CD4-positive, alpha-beta T cell (primary cell): ENCODE results near the gene CYBRD1. TPM values are rescaled to one million over a fixed set of nuclear protein-coding genes. Genes with fewer than 3 reads are reported as not detected.

ENCODE experiments used
- ATAC-seq: fragments of 200-7000 bp; cut with Tn5 transposase; one replicate; pipeline ENCODE4 v1.10.0; 2022; ENCODE audit warnings: mild to moderate bottlenecking; ENCODE audit not compliant: poor library complexity
- CTCF ChIA-PET: fragments of 350-600 bp; sonication (Branson Sonifier 250); formaldehyde crosslinking; loops from one replicate; lab custom pipeline; 2021; ENCODE audit warnings: antibody characterized with exemption, inconsistent platforms; lab: Charles Lee
- POLR2A ChIA-PET: fragments of 350-600 bp; sonication (Branson Sonifier 250); formaldehyde crosslinking; loops from one replicate; lab custom pipeline; 2021; ENCODE audit warnings: antibody characterized with exemption, inconsistent platforms; lab: Charles Lee
- DNase-seq, 14 experiments: peaks; one replicate each; pipeline ENCODE4 v3.0.0-alpha.2; 2013 to 2020; ENCODE audit warnings: mixed read lengths in 2 of 14
- H3K27ac ChIP-seq, 2 donors: one replicate each; pipeline versions ENCODE4 v1.5.1 to v1.7.0; 2013; ENCODE audit warnings: low read length in 2 of 2, low read depth in 1 of 2, mild to moderate bottlenecking in 1 of 2
- H3K27me3 ChIP-seq, 2 experiments: 1 replicate in 1 of 2; 2 replicates in 1 of 2; pipeline versions ENCODE4 v1.6.1 to v1.7.0; 2013; ENCODE audit warnings: low read length in 2 of 2, control low read depth in 1 of 2, mild to moderate bottlenecking in 1 of 2, moderate library complexity in 1 of 2; ENCODE audit not compliant: insufficient read depth in 2 of 2, control insufficient read depth in 1 of 2
- H3K36me3 ChIP-seq: one replicate; pipeline ENCODE4 v1.6.1; 2013; ENCODE audit warnings: low read length, control low read depth; ENCODE audit not compliant: insufficient read depth
- H3K4me1 ChIP-seq: one replicate; pipeline ENCODE4 v1.6.1; 2013; ENCODE audit warnings: low read length, control low read depth; ENCODE audit not compliant: insufficient read depth
- H3K4me3 ChIP-seq: one replicate; pipeline ENCODE4 v1.5.1; 2013; ENCODE audit warnings: mild to moderate bottlenecking, low read length, moderate library complexity
- H3K9me3 ChIP-seq, 2 experiments: 1 replicate in 1 of 2; 2 replicates in 1 of 2; pipeline versions ENCODE4 v1.6.1 to v1.7.0; 2013; ENCODE audit warnings: low read length in 2 of 2, mild to moderate bottlenecking in 2 of 2, control low read depth in 1 of 2, moderate library complexity in 1 of 2; ENCODE audit not compliant: control insufficient read depth in 1 of 2, insufficient read depth in 1 of 2
- H3K27ac Mint-ChIP-seq: one replicate; pipeline ENCODE4 v1.8.0; 2020; ENCODE audit warnings: mixed read lengths
- H3K27me3 Mint-ChIP-seq: one replicate; pipeline ENCODE4 v1.8.0; 2021; ENCODE audit warnings: mixed read lengths
- H3K36me3 Mint-ChIP-seq: one replicate; pipeline ENCODE4 v1.8.0; 2021; ENCODE audit warnings: low read depth, mixed read lengths
- H3K4me1 Mint-ChIP-seq: one replicate; pipeline ENCODE4 v1.8.0; 2021; ENCODE audit warnings: low read depth, mixed read lengths
- H3K4me3 Mint-ChIP-seq: one replicate; pipeline ENCODE4 v1.8.0; 2020; ENCODE audit warnings: mild to moderate bottlenecking, mixed read lengths
- H3K9me3 Mint-ChIP-seq: one replicate; pipeline ENCODE4 v1.8.0; 2020; ENCODE audit warnings: mixed read lengths
- CTCF ChIP-seq: fragments of 200-600 bp; IDR thresholded peaks from one replicate; pipeline ENCODE4 v1.8.0; 2022; ENCODE audit warnings: antibody characterized with exemption, mild to moderate bottlenecking
- intact Hi-C, 2 experiments: fragments of 100-400 bp; cut with DNase I in 1 of 2; cut with micrococcal nuclease in 1 of 2; formaldehyde crosslinking; loops; one replicate each; pipeline versions ENCODE4 v1.15.1 to v1.9.0; 2023 to 2025; cut with DNase I, micrococcal nuclease
- total RNA-seq, 174 experiments: library from RNA in 2 of 174; stranded (reverse) in 2 of 174; gene quantifications; one replicate each; pipeline ENCODE4 v1.2.3 and lab custom pipeline; 2021 to 2026

Gene CYBRD1
- total RNA-seq, 2 experiments from 2014 or later = 0.27 to 0.45 TPM

- Histone ChIP-seq H3K36me3 (no peaks in the 10 kb centered on the region), H3K27me3 (no peaks in the 10 kb centered on the region), H3K9me3 (no peaks in the 10 kb centered on the region), H3K4me1 (no peaks in the 10 kb centered on the region), H3K4me3 (no peak overlapping the region), H3K27ac (no peak overlapping the region)
- ATAC-seq (no peak), DNase-seq (no peak)
- CTCF ChIA-PET = no interaction called here
- TF ChIP-seq CTCF = no peak
- Mint-ChIP-seq H3K27me3 (no peaks in the 10 kb centered on the region), H3K36me3 (no peaks in the 10 kb centered on the region), H3K27ac (no peak overlapping the region), H3K4me1 (no peaks in the 10 kb centered on the region), H3K4me3 (no peak overlapping the region), H3K9me3 (no peaks in the 10 kb centered on the region)
- intact Hi-C loops = no loop called here
- POLR2A ChIA-PET = no interaction called here
Measured at GRCh38 chr2:171547720-171548119, 25.4 kb downstream of the CYBRD1 start.

DNA sequence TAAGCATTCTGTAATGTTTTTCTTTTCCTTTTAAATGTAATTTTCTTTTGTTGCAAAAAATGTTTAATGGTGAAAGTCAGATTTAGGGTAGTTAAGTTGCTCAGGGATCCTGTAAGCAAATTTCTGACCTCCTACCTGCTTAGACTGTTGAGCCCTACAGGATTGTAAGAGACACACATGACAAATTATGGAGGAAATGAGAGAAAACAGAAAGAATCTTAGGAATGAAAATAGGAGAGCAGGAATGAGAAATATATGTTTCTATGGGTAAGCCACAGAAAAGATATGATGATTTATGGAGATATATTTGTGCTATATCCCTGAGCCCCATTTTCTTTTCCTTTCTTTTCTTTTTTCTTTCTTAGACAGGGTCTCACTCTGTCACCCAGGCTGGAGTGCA is 28.3 kb downstream of the CYBRD1 start:
- Histone ChIP-seq H3K27ac (no peak overlapping the region), H3K4me3 (no peak overlapping the region), H3K4me1 (no peaks in the 10 kb centered on the region), H3K27me3 (no peaks in the 10 kb centered on the region), H3K36me3 (no peaks in the 10 kb centered on the region), H3K9me3 (no peaks in the 10 kb centered on the region)
- Mint-ChIP-seq H3K27ac (no peak overlapping the region), H3K36me3 (no peaks in the 10 kb centered on the region), H3K9me3 (no peaks in the 10 kb centered on the region), H3K27me3 (no peaks in the 10 kb centered on the region), H3K4me3 (no peak overlapping the region), H3K4me1 (no peaks in the 10 kb centered on the region)
- no peak for ATAC-seq
- CTCF ChIA-PET = no interaction called here
- TF ChIP-seq CTCF = no peak
- intact Hi-C loops = no loop called here
- POLR2A ChIA-PET = no interaction called here
- no peak for DNase-seq

- no peak overlapping the region for H3K27ac ChIP-seq
- CTCF ChIA-PET = no interaction called here
- no peak for TF ChIP-seq CTCF
- H3K36me3 ChIP-seq = no peaks in the 10 kb centered on the region
- H3K4me3 ChIP-seq = no peak overlapping the region
- no peaks in the 10 kb centered on the region for H3K9me3 ChIP-seq
- Mint-ChIP-seq H3K4me3 (no peak overlapping the region), H3K27ac (no peak overlapping the region), H3K36me3 (no peaks in the 10 kb centered on the region), H3K4me1 (no peaks in the 10 kb centered on the region), H3K9me3 (no peaks in the 10 kb centered on the region), H3K27me3 (no peaks in the 10 kb centered on the region)
- DNase-seq (no peak), ATAC-seq (no peak)
- POLR2A ChIA-PET = interaction anchor here (0.7 kb wide), 1 partner anchor 445 kb away, joined by 3 read pairs; no protein-coding TSS in a partner anchor
- intact Hi-C loops = no loop called here
- H3K4me1 ChIP-seq = no peaks in the 10 kb centered on the region
- H3K27me3 ChIP-seq = no peaks in the 10 kb centered on the region
Measured at GRCh38 chr2:171551836-171552235, 29.6 kb downstream of the CYBRD1 start.
